ENCODE measurements around the gene HSPB9. TPM values are rescaled to one million over a fixed set of nuclear protein-coding genes. Genes with fewer than 3 reads are reported as not detected.

HSPB9 gene, protein sequence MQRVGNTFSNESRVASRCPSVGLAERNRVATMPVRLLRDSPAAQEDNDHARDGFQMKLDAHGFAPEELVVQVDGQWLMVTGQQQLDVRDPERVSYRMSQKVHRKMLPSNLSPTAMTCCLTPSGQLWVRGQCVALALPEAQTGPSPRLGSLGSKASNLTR
- 0.08 TPM in 1 of 5 replicates, not detected in the others for total RNA-seq (2022; extraction: Qiagen RNA extraction; ENCODE audit: low read depth)

DNA sequence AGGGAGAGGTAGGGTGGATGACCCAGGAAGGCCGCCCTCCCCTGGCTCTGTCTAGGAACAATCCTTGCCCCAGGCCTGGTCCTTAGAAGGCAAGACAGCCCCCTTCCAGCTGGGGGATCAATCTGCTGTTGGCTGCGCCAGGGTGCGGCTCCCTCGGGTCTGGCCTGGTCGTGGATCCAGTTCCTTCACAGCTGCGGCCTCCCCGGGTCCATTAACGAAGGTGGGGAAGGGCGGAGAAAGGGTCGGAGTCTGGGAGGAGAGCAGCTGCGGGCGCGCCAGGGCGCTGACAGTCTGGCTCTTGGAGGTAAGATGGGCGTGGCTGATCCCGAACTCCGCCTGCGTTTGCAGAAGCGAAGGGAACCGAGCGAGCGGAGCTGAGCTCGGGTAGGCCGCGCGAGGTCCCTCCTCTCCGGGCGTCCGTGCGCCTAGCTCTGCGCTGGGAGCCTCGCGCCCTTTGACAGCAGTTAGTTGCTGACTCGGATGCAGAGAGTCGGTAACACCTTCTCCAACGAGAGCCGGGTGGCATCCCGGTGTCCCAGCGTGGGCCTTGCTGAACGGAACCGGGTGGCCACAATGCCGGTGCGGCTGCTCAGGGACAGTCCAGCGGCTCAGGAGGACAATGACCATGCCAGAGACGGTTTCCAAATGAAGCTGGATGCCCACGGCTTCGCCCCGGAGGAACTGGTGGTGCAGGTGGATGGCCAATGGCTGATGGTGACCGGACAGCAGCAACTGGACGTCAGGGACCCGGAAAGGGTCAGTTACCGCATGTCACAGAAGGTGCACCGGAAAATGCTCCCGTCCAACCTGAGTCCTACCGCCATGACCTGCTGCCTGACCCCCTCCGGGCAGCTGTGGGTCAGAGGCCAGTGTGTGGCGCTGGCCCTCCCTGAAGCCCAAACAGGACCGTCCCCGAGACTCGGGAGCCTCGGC is at the start of gene HSPB9:
Gene HSPB9, plus strand, starts transcription at position 434 of the 933 bp plus-strand sequence. Its CDS starts 47 bp downstream, at position 481.

DNA sequence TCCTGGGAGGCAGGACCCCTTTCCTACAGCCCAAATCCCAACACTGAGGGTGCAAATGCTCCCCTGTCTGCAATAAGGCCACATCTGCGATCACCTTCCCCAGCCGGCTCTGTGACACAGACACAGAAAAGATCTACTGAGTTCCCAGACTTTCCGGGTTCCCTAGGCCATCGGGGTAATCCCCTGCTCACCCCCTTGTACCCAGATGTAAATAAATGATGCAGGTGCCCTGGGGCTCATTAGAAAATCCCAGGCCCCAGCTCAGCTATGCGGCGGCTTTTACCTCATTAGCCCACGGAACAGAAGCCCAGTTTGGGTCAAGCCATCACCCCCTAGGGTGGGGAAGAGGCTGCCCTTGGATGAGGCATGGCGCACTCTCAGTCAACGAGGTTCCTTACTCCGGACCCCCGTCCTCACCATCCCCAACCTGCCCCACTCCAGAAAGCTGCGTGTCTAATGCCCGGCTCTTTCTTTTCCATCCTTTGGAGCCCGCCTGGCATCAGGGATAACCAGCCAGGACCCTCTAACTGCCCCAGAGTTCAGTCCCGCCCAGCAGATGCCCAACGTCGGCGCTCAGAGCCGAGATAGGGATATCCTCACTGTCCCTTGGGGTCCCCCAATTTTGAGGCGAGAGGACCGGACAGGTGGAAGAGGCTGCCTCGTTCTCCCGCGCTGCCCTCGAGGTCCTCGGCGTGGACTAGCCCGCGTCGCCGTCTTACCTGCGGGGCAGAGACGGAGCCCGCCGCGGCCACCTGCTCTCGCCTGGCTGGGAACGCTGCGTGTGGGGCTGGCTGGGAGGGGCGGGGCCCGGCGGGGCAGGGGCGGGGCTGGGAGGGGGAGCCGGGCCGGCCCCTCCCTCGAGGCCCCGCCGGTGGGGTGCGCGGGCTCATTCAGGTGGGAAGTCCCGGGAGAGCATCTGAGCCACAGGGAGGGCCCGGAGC is 24.6 kb upstream of the HSPB9 start, which contains the start of gene ZNF385C:
Gene ZNF385C, minus strand, starts transcription at position 783 of the 941 bp plus-strand sequence. CDS start 35,417 bp downstream, outside the sequence.

DNA sequence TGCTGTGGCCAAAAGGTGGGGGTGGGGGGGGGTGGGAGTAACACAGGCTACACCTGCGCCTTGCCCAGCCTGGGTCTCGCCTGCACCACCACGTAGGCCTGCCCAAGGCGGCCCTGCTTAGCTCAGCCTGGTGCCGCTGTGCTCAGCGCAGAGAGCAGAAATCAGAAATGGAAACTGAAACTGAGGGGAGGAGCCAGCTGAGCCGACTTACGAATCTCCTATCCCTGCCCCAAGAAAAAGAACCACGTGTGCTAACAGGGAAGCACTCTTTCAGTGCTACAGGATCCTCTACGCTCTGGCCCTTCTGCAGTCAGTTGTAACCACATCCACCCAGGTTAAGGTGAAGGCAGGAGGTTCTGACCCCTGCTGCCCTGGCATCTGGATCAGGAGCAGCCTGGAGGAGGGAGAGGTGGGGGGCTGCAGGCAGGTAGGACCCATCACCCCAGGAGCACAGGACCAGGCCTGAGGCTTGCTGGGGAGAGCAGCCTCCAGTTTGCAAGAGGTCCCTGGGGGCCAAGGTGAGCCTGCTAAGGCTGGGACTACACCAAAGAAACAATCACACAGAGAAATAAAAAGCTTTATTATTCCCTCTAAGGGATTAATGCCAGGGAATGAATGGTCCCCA is 9.9 kb upstream of the HSPB9 start, which contains the start of gene DHX58:
Gene DHX58, minus strand, starts transcription at position 163 of the 625 bp plus-strand sequence. CDS start 822 bp downstream, outside the sequence.

DNA sequence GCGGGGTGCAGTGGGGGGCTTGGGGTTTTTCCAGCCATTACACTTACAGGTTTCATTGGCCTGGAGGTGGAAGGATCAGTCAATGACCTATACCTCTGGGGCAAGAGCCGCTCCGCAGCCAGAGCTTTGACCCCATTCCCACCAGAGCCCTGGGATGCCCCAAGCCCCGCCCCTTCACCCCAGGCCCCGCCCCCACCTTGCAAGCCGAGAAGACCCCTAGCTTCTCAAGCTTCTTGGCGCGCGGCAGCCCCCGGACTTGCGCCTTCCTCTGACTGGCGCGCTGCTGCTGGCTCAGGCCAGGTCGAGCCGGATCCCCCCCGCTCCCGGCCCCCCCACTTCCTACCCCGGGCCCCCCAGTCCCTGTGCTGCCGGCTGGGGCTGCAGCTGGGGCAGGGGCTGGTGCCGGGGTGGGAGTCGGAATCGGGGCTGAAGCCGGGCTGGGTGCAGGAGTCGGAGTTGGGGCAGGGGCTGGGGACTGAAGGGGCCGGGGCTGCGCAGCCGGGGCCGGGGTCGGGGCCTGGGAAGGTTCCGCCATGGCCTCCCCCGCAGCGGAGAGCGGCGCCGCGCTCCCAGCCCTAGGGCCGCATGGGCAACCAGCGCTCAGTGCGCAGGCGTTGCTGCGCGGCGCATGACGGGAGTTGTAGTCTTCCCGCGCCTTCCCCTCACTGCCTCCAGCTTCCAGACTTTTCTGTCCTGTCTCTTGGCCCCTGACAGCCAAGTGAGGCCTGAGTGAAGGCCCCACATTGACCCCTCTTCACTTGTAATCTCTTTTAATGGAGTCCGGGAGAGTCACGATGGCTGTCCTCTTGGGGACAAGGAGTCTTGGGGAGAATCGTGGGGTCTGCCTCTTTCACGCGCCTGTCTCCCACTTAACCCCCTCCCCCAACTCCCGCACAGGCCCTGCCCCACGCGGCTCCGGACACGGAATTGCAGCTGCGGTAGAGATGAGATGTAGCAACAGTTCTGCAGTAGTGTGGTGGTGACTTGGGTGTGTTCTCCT is 1.5 kb upstream of the HSPB9 start, which contains the start of gene KAT2A:
Gene KAT2A, minus strand, starts transcription at position 598 of the 1,000 bp plus-strand sequence. Its CDS starts 63 bp downstream, at position 535.

Other genes starting within 250 kb of the HSPB9 start
- gene ACLY, start 203.9 kb upstream of the HSPB9 start, total RNA-seq (2022; extraction: Qiagen RNA extraction; ENCODE audit: low read depth) = 247 to 312 TPM (median 289 TPM) in 5 replicates
- 0.98 to 1.6 TPM (median 1.3 TPM) in 5 replicates for gene ODAD4, start 192.2 kb upstream of the HSPB9 start, total RNA-seq (2022; extraction: Qiagen RNA extraction; ENCODE audit: low read depth)
- 55.5 to 71.2 TPM (median 67.9 TPM) in 5 replicates for gene CNP, start 156.0 kb upstream of the HSPB9 start, total RNA-seq (2022; extraction: Qiagen RNA extraction; ENCODE audit: low read depth)
- gene DNAJC7, start 105.4 kb upstream of the HSPB9 start, total RNA-seq (2022; extraction: Qiagen RNA extraction; ENCODE audit: low read depth) = 111 to 123 TPM (median 118 TPM) in 5 replicates
- gene NKIRAS2, start 102.7 kb upstream of the HSPB9 start, total RNA-seq (2022; extraction: Qiagen RNA extraction; ENCODE audit: low read depth) = 42.0 to 45.8 TPM (median 44.8 TPM) in 5 replicates
- 0.48 to 0.94 TPM (median 0.69 TPM) in 5 replicates for gene C17orf113, start 72.2 kb upstream of the HSPB9 start, total RNA-seq (2022; extraction: Qiagen RNA extraction; ENCODE audit: low read depth)
- gene ZNF385C, start 24.3 kb upstream of the HSPB9 start, total RNA-seq (2022; extraction: Qiagen RNA extraction; ENCODE audit: low read depth) = 0.14 to 0.32 TPM (median 0.27 TPM) in 4 of 5 replicates, not detected in the other
- 0.18 to 0.69 TPM (median 0.51 TPM) in 5 replicates for gene DHX58, start 10.1 kb upstream of the HSPB9 start, total RNA-seq (2022; extraction: Qiagen RNA extraction; ENCODE audit: low read depth)
- gene KAT2A, start 1.4 kb upstream of the HSPB9 start, total RNA-seq (2022; extraction: Qiagen RNA extraction; ENCODE audit: low read depth) = 36.5 to 47.8 TPM (median 45.1 TPM) in 5 replicates
- gene RAB5C, start 32.2 kb downstream of the HSPB9 start, total RNA-seq (2022; extraction: Qiagen RNA extraction; ENCODE audit: low read depth) = 222 to 266 TPM (median 257 TPM) in 5 replicates
- 0.25 to 0.39 TPM (median 0.29 TPM) in 5 replicates for gene KCNH4, start 58.3 kb downstream of the HSPB9 start, total RNA-seq (2022; extraction: Qiagen RNA extraction; ENCODE audit: low read depth)
- gene HCRT, start 62.6 kb downstream of the HSPB9 start, total RNA-seq (2022; extraction: Qiagen RNA extraction; ENCODE audit: low read depth) = not detected in 5 replicates
- 18.2 to 22.2 TPM (median 18.6 TPM) in 5 replicates for gene GHDC, start 71.7 kb downstream of the HSPB9 start, total RNA-seq (2022; extraction: Qiagen RNA extraction; ENCODE audit: low read depth)
- 20.8 to 28.8 TPM (median 27.5 TPM) in 5 replicates for gene STAT5B, start 153.6 kb downstream of the HSPB9 start, total RNA-seq (2022; extraction: Qiagen RNA extraction; ENCODE audit: low read depth)
- gene STAT5A, start 165.7 kb downstream of the HSPB9 start, total RNA-seq (2022; extraction: Qiagen RNA extraction; ENCODE audit: low read depth) = 5.3 to 7.8 TPM (median 5.6 TPM) in 5 replicates

Data from A549 treated with GW870086 at 1 μM for 4 hours (cell line).